ENCODE results near the gene FBXL14. TPM values are rescaled to one million over a fixed set of nuclear protein-coding genes. Genes with fewer than 3 reads are reported as not detected.

Gene FBXL14
- polyA plus RNA-seq, 4 donors: 10.7 to 17.2 (median 13.8) TPM

DNA sequence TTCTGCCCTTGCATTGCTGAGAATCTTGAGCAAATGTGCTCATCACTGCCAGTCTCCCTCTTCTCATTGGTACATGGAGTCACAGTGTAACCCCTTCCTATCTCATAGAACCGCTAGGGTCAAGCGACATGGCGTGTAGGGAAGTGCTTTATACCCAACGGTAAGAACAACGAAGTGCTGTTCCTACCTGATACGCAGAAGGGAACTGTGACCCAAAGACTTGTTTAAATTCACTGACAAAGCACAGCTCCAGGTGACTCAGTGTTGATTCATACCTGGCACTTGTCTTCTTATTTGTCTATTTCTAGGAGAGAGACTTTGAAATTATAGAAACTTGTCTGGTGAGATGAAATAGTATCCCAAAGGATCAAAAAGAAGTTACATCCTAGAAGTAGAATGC is 53.7 kb downstream of the FBXL14 start:
- DNase-seq (ENCODE audit: low read depth in 4 of 4, low spot score in 2 of 4): no peak

DNA sequence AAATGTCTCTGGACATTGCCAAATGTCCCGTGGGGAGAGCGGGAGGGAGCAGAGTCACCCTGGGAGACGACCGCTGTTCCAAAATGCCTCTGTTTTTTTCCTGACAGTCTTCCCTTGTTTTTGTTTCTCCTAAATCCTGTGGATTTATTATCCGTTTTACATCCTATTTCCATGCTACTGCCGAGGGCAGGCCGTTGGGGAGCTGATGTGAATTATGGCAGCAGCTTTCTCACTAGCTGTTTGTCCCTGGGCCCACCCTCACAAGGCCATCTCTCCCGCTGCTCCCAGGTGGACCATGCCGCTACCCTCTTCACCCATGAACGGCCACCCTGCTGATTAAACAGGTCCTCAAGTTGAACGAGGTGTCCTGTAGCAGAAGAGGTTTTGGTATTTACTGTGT is 55.2 kb downstream of the FBXL14 start:
- DNase-seq (ENCODE audit: low read depth in 4 of 4, low spot score in 2 of 4): no peak

DNA sequence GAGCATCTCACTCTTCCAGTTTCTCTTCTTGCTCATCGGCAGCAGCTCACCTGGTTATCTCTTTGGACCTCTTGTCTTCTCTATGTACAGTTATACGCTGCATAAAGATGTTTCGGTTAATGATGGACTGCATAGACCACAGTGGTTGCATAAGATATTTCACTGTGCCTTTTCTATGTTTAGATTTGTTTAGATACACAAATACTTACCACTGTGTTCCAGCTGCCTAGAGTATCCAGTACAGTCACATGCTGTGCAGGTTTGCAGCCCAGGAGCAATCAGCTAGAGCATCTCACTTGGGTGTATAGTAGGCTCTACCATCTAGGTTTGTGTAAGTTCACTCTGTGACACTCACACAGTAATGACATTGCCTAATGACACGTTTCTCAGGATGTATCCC is 57.6 kb downstream of the FBXL14 start:
- DNase-seq (ENCODE audit: low read depth in 4 of 4, low spot score in 2 of 4): no peak

DNA sequence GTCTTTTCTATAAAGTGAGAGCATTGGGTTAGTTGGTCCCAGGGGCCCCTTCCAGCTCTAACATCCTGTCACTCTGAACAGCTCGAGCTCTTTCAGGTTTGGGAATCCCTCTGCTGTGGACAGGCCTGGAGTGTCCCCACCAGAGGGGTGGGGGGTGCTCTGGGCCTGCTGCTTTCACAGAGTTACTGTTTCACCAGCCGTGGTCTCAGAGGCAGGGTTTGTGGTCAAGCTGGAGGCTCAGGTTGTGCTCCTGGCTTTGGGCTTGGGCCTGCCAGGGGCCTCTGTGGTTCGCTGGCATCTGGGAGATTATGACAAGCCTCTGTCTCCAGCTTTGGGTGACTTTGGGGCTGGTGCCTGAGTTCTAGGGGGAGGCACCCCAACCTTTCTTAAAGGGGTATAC is 59.6 kb downstream of the FBXL14 start:
- DNase-seq (ENCODE audit: low read depth in 4 of 4, low spot score in 2 of 4): no peak

DNA sequence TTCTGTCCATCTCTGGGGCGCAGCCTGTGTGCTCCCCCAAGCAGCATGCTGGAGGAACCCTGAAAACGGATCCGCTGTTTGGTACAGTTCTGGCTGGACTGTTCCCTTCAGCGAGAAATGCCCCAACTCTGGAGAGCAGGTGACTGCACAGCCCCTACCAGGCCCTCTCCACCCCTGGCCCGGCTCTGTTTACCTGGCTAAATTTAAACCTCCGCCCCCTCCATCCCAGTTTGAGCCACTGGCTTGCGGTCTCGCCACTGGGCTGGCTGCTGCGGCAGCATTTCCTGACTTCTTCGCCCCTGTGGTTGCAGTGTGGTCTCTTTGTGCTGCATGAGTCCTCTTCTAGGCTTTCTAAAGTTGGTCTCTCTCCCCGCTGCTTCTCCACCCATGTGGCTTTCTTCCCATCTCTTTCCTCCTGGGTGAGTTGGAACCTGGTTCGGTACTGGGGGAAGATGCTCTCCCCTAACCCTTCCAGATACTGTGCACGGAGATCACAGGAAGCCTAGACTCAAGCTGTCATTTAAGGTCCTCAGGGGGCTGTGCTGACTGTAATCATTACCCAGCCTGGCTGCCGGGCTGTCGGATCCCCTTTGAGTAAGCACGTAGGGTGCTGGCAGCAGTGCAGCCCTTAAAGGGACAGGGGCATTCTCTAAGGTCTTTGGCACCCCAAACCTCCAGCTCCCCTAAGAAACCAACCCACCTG is 60.6 kb downstream of the FBXL14 start:
- no peak for DNase-seq (ENCODE audit: low read depth in 4 of 4, low spot score in 2 of 4)

DNA sequence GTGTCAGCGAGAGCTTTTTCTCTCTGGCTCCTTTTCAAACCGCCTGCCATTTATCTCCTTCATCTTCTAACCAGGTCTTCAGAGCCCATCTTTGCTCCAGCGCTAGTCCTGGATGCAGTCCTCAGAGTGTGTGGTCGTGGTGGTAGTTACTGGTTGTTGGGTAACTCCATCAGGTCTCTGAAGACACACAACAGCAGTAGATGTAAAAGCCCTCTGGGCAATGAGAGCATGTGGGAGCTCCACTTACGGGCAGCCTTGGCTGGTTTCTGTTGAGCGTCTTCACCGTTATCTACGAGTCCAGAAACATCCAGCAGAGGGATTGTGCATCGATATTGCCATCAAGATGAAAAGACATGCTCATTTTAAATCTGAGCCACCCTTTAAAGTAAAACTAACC is 61.2 kb downstream of the FBXL14 start:
- DNase-seq (ENCODE audit: low read depth in 4 of 4, low spot score in 2 of 4): no peak

DNA sequence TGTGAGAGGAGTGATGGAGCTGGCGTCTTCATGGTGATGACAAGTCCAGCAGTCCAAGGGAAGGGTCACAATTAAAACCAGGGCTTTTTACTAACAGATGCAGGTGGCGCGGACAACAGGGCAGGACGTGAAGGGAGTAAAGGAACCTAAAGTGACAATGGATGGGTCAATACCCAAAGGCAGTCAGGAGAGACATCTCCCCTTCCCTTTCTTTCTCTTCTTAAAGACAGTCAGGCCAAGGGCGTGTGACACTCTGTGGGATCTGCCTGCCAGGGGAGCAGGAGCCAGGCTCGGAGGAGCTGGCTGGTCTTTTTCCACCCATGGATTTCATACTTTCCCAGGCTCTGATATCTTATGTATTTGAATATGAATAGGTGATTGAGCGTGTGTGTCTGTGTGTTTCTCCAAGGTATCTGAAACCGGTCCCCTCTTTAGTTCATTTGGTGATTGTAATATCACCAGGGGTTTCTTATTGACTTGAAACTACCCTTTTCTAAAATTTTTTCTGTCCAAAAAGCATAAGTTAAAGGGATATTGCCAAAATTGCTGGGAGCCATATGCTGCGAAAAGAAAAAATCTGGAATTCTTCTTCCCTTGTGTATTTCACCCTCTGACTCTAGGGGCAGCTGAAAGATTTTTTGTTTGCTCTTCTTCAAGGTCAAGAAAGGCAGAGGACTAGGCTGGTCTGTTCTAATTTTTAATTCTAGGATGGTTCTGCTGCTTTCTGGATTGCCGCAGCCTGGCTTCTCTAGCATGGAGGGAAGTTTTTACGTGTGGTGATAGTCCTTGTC is 61.8 kb downstream of the FBXL14 start:
- DNase-seq (ENCODE audit: low read depth in 4 of 4, low spot score in 2 of 4): no peak

DNA sequence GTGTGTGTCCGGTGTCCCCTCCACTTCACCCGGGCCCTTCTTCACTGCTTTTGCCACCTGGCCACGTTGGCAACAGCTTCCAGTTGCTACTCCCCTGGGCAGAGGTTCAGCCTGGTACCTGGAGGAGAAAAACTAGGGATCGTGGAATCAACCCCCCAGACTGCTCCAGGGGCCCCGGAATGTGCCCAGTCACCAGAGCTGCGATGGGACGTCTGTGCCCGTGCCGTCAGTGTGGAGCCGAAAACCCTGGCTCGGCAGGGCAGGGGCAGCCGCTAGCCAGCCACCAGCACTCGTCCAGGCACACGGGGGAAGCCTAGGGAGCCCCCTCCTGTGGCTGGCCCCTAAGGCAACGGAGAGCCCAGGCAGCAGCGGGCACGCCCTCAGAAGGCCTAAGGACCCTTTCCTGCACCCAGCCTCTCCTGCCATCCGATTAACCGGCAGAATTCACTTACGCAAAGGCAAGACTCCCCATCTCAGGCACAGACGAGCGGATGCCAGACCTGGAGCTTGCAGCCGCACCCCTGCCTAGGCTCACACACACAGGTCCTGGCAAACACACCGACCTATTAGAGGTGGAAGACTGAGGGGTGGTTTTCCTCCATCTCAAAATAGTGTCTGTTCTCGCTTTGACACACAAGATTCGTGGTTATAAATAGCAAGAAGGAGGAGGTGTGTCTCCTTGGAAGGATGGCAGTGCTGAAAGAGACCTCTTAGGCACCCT is 62.6 kb downstream of the FBXL14 start:
- no peak for DNase-seq (ENCODE audit: low read depth in 4 of 4, low spot score in 2 of 4)

DNA sequence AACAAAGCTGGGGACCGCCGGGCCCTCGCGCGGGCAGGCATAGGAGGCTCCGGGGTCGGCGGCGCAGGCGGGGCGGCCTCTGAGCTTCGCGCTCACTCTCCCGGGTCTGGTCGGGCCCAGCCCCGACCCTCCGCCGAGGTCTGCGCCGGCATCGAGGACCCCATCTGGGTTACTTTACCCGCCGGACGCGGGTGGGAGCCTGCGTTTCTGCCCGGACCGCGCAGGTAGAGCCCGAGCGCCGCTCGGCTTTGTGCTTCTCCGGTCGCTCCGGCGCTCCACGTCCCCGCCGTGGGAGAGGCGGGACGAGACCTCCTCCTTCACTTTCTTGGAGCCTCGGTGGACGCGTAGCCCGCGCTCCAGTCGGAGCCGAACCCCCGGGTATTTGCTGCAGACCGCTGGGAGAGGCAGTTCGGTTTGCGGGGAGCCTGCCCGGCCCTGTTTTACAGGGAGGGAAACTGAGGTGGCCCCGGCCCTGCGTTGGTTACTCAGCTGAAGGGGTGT is 63.2 kb downstream of the FBXL14 start:
- DNase-seq (ENCODE audit: low read depth in 4 of 4, low spot score in 2 of 4): no peak

DNA sequence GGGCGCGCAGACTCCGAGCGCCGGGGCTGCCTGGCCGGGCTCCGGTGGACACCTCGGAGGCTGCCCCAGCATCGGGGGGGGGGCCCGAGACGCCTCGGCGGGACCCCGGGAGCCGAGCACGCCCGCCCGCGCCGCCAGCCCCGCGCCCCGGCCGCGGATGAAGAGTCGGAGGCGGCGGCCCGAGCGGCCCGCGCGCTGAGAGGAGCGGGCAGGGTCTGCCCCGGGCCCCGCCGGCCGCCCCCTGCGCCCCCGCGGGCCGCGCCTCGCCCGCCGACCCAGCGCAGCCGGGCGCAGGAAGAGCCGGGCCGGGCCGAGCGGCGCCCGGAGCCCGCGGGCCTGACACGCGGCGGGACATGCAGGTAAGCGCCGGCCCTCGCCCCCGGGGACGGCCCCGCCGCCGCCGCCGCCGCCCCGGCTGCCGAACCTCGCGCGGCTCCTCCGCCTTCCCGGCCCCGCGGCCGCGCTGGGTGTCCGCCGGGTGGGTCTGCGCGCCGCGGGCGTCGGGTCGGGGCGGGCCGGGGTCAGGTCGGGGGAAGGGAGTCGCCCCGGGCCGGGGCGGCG is 63.7 kb downstream of the FBXL14 start:
- DNase-seq (ENCODE audit: low read depth in 4 of 4, low spot score in 2 of 4): no peak

DNA sequence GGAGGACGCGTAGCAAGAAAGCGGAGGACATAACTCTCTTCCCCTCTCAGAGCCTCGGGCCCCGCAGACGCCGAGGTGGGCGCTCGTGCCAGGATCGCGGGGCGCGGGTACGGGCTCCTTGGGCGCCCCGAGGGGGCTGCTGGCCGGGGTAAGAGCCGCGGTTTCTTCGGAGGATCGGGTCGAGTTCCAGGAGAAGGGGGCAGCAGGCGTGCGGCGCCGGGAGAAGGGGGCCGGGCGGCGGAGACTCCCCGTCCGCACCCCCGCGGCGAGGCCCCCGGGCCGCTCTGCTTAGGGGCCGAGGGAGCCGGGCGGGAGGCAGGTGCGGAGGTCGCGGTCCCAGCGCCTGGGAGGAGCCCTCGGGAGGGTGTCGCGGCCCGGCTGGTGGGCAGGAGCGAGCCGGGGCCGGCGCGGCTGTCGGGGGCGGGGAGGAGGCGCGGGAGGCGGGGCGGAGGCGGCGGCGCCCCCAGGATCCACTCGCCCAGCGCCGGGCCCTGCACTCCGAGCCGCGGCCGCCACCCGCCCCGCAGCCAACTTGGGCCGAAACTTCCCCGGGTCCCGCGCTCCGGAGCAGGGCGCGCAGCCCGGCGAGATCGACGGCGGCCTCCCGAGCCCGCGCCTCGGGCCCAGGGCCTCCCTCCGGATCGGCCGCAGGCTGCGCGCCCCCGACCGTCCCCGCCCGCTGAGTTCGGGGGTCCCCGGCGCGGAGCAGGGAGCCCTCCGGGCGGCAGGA is 64.4 kb downstream of the FBXL14 start:
- DNase-seq (ENCODE audit: low read depth in 4 of 4, low spot score in 2 of 4): no peak

DNA sequence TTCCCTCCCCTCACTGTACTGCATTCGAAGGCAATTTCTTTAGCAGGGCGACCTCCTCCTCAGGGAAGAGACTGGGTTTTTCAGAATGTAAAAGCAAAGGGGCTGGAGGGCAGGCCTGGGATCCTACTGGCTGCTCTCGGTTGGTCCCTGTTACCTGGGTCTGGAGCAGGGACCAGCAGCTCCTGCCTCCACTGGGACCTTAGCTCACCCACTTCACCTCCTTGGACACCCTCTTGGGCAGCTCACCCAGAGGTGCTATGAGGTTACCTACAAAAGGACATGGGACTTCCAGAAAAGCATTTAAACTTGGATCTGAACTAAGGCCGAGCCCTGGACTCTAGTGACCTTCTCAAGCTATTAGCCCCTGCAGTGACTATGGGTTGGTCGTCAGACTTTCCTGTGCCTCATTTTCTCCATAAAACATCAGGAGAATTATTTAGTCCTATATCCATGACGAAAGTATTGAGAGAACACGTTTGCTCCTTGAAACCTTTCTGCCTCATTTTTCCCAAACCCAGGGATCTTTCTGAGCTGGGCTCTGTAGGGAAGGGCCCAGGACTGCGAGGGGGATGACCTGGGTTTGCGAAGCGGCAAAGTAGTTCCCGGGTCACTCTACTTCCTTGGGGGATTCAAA is 65.0 kb downstream of the FBXL14 start:
- no peak for DNase-seq (ENCODE audit: low read depth in 4 of 4, low spot score in 2 of 4)

DNA sequence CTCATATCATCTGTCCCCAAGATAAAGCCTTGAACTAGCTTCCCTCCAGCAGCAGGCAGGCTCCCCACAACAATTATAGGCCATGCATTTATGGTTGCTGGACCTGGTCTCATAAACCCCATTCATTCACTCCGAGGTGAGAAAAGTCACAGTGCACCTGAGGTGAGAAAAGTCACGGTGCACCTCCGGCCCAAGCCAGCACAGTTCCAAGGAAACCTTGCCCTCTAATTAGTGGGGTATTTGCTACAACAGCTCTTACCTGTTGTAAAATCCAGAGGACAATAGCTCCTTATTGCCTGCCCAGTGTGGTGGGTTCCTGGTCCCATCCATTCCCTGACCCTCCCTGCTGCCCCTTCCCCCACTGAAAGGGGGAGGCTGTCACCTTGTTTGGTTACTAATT is 65.6 kb downstream of the FBXL14 start:
- DNase-seq (ENCODE audit: low read depth in 4 of 4, low spot score in 2 of 4): no peak

DNA sequence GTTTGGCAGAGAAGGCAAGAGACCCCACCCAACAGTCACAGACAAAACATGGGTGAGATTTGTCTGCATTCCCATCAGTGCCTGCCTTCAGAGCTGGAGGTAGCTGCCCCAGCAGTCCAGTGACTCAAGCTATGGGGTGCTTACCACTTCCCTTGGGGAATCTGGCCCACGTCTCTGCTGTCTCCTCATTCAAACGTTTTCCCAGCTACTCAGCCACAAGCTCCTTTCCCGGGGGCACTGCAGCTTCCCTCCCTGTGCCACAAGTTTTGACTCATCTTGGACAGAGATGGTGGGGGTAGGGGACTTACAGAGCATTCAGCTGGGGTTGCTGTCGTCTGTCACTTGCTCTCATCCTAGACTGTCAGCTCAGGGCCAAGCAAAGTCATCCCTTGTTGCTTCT is 66.6 kb downstream of the FBXL14 start:
- no peak for DNase-seq (ENCODE audit: low read depth in 4 of 4, low spot score in 2 of 4)

DNA sequence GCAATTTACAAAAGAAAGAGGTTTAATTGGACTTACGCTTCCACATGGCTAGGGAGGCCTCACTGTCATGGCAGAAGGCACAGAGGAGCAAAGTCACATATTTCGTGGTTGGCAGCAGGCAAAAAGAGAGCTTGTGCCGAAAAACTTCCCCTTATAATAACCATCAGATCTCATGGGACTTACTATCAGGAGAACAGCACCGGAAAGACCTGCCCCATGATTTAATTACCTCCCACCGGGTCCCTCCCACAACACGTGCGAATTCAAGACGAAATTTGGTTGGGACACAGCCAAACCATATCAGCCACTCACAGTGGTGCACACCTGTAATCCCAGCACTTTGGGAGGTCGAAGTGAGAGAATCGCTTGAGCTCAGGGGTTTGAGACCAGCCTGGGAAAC is 68.5 kb downstream of the FBXL14 start:
- no peak for DNase-seq (ENCODE audit: low read depth in 4 of 4, low spot score in 2 of 4)

DNA sequence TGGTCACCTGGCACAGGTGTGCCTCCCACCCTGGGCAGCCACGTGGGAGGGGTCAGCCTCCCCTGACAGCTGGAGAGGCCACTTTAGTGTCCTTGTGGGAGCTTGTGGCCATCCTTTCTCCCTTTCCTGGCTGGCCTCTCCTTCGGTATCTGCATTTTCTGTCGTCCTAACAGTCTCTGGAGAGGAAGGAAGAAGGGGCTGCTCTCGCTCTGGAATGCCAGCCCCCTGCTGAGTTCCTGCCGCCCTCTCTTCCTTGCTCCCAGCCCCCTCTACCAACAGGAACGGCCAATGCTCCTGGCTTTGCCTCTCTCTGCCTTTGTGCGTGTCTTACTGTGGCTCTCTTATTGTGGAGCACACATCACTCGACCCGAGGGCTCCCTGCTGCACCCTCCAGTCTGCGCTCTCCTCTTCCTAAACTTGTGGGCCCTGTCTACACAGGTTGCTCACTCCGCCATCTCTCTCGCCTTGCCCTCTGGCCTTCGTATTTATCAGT is 70.8 kb downstream of the FBXL14 start:
- no peak for DNase-seq (ENCODE audit: low read depth in 4 of 4, low spot score in 2 of 4)

DNA sequence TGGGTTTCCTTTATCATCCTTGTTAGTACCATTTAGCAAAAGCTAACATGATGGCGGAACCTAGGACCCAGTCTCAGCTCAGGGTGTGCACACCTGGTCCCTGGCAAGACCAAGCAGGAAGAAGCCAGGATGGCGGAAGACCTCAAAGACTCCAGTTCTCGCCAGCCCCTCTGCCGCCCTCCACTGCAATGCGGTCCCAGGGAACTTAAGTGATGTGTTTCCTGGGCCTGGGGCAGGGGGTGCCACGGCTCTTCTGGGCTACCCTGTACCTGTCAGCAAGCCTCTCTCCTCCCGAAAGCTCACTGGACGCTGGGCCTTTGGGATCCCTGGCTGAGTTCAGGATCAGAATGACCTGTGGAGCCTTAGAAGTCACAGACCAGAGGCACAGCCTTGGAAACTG is 71.3 kb downstream of the FBXL14 start:
- DNase-seq (ENCODE audit: low read depth in 4 of 4, low spot score in 2 of 4): no peak

DNA sequence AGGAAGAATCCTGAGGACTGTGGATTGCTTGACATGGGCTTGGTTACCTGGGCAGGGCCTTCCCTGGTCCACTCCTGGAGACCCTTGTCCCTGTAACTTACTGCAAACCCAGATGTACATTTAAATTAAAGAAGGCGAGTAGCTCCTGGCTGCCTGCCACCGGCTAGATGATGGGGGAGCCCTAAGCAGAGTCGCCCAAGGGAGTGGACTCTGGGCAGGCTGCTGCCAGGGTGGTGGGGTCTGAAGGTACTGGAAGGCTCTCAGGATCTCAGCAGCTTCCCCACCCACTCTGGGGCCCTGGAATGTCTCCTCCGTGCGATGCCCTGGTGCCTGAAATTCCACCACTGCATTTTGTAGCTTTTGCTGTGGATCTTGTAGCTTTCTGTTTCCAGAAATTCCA is 74.7 kb downstream of the FBXL14 start:
- DNase-seq (ENCODE audit: low read depth in 4 of 4, low spot score in 2 of 4): no peak

DNA sequence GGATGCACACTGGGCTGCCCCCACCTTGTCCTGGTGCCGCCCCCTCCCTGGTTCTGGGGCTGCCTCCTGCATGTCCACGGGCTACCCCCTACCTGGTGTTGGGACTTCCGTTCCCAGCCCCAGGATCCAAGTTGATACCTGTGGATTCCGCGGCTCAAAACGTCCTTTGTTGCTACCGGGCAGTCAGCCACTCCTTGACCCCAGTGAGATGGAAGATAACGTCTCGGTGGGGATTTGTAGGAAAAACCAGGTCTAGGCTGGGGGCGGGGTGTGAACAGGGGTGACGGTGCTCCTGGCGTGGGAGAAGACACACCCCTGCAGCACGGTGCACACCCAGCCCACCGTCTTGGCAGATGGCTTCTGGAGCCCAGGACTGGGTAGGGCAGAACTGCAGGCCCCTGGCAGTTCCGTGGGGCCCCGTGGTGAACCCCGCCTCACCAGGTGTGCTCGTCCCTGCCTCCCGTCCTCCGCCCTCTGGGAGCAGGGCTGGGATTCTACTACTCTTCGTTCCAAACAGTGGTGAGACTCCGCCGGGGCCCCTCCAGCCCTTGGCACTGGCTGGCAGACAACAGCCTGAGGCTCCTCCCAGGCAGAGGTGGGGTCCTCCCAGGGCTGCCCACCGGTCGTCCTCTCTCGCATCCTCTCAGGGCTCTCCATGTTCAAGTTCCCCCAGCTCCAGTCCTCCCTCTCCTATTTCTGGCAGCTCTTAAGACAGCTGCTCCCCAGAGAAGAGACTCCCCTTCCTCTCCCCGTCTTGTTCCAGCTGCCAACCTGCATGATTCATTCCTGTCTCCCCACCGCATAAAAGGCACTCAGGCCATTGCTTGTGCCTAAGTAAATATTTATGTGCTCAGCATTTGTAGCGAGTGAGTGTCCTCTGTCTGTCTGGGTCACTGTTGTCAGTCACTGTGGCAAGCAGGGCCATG is 75.5 kb downstream of the FBXL14 start:
- DNase-seq (ENCODE audit: low read depth in 4 of 4, low spot score in 2 of 4): no peak
